Measurements from ENCODE around the gene DLG2. TPM values are rescaled to one million over a fixed set of nuclear protein-coding genes. Genes with fewer than 3 reads are reported as not detected.
"Not testable (repeated sequence)": the region's sequence is repeated elsewhere in the genome, so short reads cannot be mapped to it uniquely, and the experiment has no call there.

DLG2 gene
- polyA plus RNA-seq, 5 donors = 5.1 to 13.2 (median 8.4) TPM

GRCh38 chr11:85236211-85236610 is 390.9 kb downstream of the DLG2 start:
- DNase-seq = no peak

DNA sequence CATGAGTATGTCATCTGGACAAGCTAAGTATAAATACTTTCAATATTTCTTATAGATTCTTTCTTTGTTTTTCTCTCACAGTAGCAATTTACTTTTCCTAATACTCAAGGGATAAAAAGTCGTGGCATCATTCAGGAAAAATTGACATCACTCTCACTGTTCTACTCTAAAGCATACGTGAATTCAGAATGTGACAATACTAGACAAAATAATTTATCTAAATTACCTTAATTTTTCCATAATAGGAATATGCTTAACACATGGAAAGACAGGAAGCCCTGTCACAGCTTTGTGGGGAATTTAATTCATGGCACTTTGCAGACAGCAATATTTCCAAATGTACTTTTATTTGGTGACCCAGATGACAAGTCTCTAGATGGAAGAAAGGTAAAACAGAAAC is 394.6 kb downstream of the DLG2 start:
- DNase-seq = no peak

DNA sequence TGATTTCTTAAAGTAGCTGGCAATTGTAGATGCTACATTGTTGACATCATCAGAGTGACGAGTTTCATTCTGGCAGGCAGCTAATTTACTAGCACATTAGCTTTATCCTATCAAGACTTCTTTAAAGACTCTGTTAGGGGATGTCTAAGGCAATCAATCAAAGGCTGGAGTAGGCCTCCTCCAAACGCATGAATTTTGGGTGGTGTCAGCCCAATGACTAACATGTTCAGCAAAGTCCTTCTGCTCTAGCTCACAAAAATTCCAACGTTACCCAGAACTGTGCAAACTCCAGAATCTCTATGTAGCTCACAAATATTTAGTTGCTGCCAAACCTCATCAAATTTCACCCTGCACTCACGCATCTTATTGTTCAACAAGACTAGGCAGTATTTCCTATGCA is 395.6 kb downstream of the DLG2 start:
- no peak for DNase-seq

DNA sequence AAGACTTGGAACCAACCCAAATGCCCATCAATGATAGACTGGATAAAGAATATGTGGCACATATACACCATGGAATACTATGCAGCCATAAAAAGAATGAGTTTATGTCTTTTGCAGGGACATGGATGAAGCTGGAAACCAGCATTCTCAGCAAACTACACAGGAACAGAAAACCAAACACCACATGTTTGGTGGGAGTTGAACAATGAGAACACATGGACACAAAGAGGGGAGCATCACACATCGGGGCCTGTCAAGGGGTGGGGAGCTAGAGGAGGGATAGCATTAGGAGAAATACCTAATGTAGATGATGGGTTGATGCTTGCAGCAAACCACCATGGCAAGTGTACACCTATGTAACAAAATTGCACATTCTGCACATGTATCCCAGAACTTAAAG is 397.4 kb downstream of the DLG2 start:
- DNase-seq = not testable (repeated sequence)

DNA sequence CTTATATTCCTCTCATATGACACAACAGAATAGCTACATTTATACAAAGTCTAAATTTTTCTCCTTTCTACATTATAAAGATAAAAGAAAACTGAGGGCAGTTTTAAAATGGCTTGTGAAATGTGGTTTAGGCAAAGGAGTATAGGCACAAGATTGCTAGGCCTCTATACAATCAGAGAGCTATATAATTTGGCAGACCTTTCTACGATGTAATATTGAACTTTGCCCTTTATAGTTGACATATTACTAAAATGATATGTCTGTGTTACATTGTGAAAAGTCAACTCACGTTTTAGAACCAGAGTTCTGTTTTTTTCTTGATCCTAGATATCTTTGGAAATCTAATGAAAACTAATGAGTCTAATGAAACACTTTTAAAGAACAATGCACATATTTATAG is 430.2 kb downstream of the DLG2 start:
- no peak for DNase-seq

- DNase-seq = no peak
These were observed 431.2 kb downstream of the DLG2 start for GRCh38 chr11:85195934-85196333.

DNA sequence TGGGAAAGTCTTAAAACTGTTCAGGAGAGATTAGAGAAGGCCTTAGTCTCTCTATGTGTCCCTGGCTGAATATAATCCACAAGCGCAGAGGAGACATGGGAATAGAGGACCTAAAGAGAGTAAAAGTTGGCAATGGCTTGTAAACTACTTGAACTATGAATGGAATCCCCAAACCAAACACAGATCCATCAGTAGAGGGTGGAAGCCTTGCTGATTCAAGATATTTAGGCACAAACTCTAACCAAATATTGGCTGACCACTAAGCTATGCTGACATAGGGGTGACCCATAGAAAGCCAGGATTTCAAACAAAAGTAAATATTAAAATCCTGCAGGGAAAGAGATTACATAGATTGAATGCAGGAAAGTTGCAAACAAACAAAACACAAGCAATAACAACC is 439.2 kb downstream of the DLG2 start:
- no peak for DNase-seq

DNA sequence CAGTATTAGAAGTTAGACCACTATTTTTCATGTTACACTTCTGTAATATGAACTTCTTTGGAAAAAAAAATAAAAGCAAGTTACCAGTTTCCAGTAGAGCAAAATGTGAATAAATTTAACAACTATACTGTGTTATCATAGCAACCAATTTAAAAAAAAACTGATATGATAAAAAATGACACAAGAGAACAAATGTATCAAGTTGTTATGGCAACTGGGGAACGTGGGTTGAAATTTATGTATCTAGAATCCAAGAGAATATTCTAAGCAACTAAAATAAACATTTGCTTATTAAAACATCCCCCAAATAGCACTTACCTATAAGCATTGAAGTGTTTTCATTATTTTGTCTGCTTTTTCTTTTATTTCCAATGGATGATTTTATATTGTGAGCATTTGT is 442.4 kb downstream of the DLG2 start:
- no peak for DNase-seq

GRCh38 chr11:85182441-85183387 is 444.4 kb downstream of the DLG2 start:
- peak; percentile 6 to 7 for DNase-seq

- no peak for DNase-seq
These were observed 446.6 kb downstream of the DLG2 start for GRCh38 chr11:85180528-85180927.

DNA sequence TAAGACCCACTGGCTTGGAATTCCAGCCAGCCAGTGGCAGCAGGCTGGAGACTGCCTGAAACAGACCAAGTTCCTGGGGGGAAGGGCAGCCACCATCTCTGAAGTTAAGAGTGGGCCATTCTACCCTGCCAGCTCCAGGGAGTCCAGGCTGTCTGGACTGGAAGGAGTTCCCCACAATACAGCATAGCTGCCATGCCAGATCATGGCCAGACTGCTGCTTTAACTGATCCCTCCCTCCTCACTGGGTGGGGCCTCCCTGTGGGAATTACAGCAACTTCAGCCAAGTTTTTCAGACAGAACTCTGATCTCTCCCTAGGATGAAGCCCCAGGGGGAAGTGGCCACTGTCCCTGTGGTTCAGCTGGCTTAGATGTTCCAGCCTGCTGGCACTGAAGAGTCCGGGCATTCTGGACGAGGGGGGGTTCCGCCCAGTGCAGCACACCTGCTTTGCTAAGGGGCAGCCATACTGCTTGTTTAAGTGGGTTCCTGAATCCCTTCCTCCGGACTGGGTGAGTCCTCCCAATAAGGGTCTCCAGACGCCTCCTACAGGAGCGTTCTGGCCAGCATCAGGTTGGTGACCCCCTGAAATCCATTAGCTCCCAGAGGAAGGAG is 455.4 kb downstream of the DLG2 start:
- no peak for DNase-seq

GRCh38 chr11:85170184-85170583 is 457.0 kb downstream of the DLG2 start:
- DNase-seq = no peak

- DNase-seq = no peak
These were observed 459.7 kb downstream of the DLG2 start for GRCh38 chr11:85167471-85167870.

GRCh38 chr11:85167038-85167437 is 460.1 kb downstream of the DLG2 start:
- DNase-seq = no peak

- no peak for DNase-seq
These were observed 461.3 kb downstream of the DLG2 start for GRCh38 chr11:85165819-85166218.

DNA sequence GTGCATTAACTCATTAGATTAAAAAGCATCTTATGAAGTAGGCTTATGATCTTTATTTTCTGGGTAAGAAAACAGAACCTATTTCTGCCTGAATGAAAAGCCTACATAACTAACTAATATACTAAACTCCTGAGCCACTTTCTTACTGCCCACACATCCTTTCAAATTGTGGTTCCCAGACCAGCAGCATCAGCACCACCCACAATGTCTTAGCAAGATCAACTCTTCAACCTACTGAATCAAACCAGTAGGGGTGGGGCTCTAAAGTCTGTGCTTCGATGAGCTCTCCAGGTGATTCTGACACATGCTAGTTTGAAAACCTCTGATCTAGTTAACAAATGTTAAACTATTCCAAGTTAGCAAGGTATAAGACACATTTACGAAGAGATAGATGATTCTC is 462.4 kb downstream of the DLG2 start:
- DNase-seq = no peak

DNA sequence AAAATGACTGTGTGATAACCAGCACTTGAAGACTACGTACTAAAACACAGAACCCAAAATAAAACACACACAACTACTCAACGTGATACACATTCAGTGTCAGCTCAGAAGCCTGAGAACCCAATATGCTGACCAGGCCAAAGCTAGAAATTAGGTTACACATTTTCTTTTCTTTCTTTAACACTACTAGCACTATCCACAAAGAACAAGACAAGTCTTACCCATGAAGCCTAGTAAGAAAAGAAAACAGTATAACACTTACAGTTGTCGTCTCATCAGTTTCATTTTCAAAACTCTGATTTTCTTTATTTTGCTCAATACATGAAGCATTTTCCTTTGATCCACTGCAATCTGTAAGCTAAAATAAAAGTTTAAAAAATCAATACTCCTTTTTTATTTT is 472.9 kb downstream of the DLG2 start:
- no peak for DNase-seq

GRCh38 chr11:85137597-85137996 is 489.5 kb downstream of the DLG2 start:
- no peak for DNase-seq

GRCh38 chr11:85133636-85134035 is 493.5 kb downstream of the DLG2 start:
- DNase-seq = no peak

- no peak for DNase-seq
These were observed 494.1 kb downstream of the DLG2 start for GRCh38 chr11:85132851-85133585.

DNA sequence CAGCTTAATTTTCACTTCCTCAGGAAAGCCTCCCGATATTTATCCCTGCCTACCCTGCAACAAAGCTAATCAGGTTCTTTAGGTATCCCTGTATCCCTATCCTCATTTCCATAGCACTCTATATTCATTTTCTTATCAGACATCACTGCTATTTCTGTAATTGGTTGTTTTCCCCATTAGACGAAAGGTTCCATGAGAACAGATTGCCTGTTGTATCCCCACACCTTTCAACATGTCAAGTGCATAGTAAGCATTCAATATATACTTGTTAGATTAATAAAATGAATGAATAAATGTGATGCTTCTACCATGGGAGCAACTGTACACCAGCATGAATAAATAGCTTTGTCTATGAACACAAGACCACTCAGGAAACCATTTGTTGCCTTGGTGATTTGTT is 499.8 kb downstream of the DLG2 start:
- DNase-seq = no peak

- no peak for DNase-seq
These were observed 503.4 kb downstream of the DLG2 start for GRCh38 chr11:85123752-85124231.

DNA sequence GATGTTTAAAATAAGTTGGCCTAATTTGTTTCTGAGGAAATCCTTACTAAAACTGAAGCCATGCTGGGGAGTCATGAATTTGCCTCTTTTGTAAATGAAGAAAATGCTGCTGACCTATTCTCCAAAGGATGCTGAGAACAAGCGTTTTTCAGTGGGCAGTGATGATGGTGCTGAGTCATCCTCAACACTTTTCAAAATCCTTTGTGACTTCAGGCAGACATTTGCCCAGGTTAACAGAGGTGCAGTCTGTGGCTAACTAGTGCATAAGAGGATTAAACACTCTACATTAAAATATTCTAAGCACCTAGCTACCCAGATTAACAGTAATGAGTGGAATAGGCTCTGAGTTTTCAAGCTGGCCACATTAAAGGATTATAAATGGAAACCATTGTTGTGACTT is 509.0 kb downstream of the DLG2 start:
- no peak for DNase-seq
